GM12878 (cell line): ENCODE measurements around the gene APBA1. TPM values are rescaled to one million over a fixed set of nuclear protein-coding genes. Genes with fewer than 3 reads are reported as not detected.

Experiments used
- ATAC-seq: fragments of 200-7000 bp; cut with Tn5 transposase; 3 replicates; pipeline ENCODE4 v1.9.1; 2020; ENCODE audit warnings: mild to moderate bottlenecking, moderate library complexity
- Bru-seq: library from RNA; stranded (reverse); fragments of 400-500 nt; gene quantifications from one replicate; lab custom pipeline; 2021; lab: Mats Ljungman, UMichigan
- BruChase-seq, 2 experiments: library from RNA; stranded (reverse); fragments of 400-500 nt; gene quantifications; one replicate each; lab custom pipeline; 2021; lab: Mats Ljungman, UMichigan
- BruUV-seq: library from RNA; stranded (reverse); fragments of 400-500 nt; replicated peaks from 2 replicates; lab custom pipeline; 2021; lab: Mats Ljungman, UMichigan
- CTCF ChIA-PET: fragments of 300-600 bp; sonication (Branson Sonifier 250); formaldehyde crosslinking; extraction: SDS; loops from one replicate; lab custom pipeline; 2021; ENCODE audit warnings: inconsistent platforms; lab: Yijun Ruan, JAX
- POLR2A ChIA-PET: fragments of 350-600 bp; formaldehyde crosslinking; extraction: SDS; loops from one replicate; lab custom pipeline; 2021; ENCODE audit warnings: inconsistent platforms; lab: Charles Lee
- RAD21 ChIA-PET: fragments of 300-600 bp; sonication (Branson Sonifier 250); formaldehyde crosslinking; loops from one replicate; lab custom pipeline; 2023; ENCODE audit warnings: antibody characterized with exemption; ENCODE audit not compliant: unreplicated experiment; lab: Charles Lee
- SMC1A ChIA-PET: fragments of 300-600 bp; sonication (Branson Sonifier 250); formaldehyde crosslinking; loops from one replicate; lab custom pipeline; 2023; ENCODE audit not compliant: unreplicated experiment, uncharacterized antibody; lab: Charles Lee
- DNase-seq: peaks from one replicate; pipeline ENCODE4 v3.0.0-alpha.2; 2011; ENCODE audit warnings: low read depth, low spot score
- FAIRE-seq: peaks from 3 replicates; lab custom pipeline; 2011; peaks lifted over from hg19 to GRCh38; lab: Jason Lieb, UNC
- H2AFZ ChIP-seq: 2 replicates; pipeline ENCODE4 v1.6.0; 2011; ENCODE audit warnings: low read depth, low read length, control low read depth; ENCODE audit not compliant: control insufficient read depth
- H3K27ac ChIP-seq: 2 replicates; pipeline ENCODE4 v1.5.1; 2011; ENCODE audit warnings: control low read depth; ENCODE audit not compliant: control insufficient read depth, insufficient read depth
- H3K27me3 ChIP-seq, 2 experiments: replicated peaks in 1 of 2; 2 replicates each; pipeline versions ENCODE4 v1.6.0 to v1.6.1; 2011; ENCODE audit warnings: low read length in 1 of 2; ENCODE audit not compliant: control insufficient read depth in 2 of 2, insufficient read depth in 2 of 2
- H3K36me3 ChIP-seq, 2 experiments: 2 replicates each; pipeline ENCODE4 v1.5.1; 2011; ENCODE audit warnings: low read length in 1 of 2; ENCODE audit not compliant: control insufficient read depth in 2 of 2, insufficient read depth in 2 of 2
- H3K4me1 ChIP-seq: 2 replicates; pipeline ENCODE4 v1.6.1; 2011; ENCODE audit warnings: mild to moderate bottlenecking, low read length, moderate library complexity, mixed read lengths; ENCODE audit not compliant: control insufficient read depth, insufficient read depth
- H3K4me2 ChIP-seq: 2 replicates; pipeline ENCODE4 v1.6.0; 2011; ENCODE audit warnings: control low read depth; ENCODE audit not compliant: control insufficient read depth, insufficient read depth
- H3K4me3 ChIP-seq: fragments of 200-600 bp; sonication (generic); 2 replicates; pipeline ENCODE4 v1.5.1; 2016
- H3K79me2 ChIP-seq: 2 replicates; pipeline ENCODE4 v1.6.0; 2011; ENCODE audit warnings: low read length; ENCODE audit not compliant: control insufficient read depth, insufficient read depth
- H3K9ac ChIP-seq: 2 replicates; pipeline ENCODE4 v1.8.0; 2011; ENCODE audit warnings: low read length, control low read depth, mixed read lengths; ENCODE audit not compliant: control insufficient read depth, insufficient read depth
- H3K9me3 ChIP-seq: replicated peaks from 3 replicates; pipeline ENCODE4 v1.5.1; 2011; ENCODE audit warnings: mild to moderate bottlenecking, low read length; ENCODE audit not compliant: control insufficient read depth, insufficient read depth
- H4K20me1 ChIP-seq: 2 replicates; pipeline ENCODE4 v1.6.0; 2011; ENCODE audit not compliant: control insufficient read depth, insufficient read depth
- BHLHE40 ChIP-seq, 2 experiments: fragments of 450-650 bp in 1 of 2; IDR thresholded peaks; 2 replicates each; pipeline ENCODE4 v1.6.1; 2011 to 2017; ENCODE audit warnings: low read depth in 2 of 2, borderline replicate concordance in 1 of 2, improper control_type of control experiment in 1 of 2, low read length in 1 of 2, mild to moderate bottlenecking in 1 of 2
- CBFB ChIP-seq: IDR thresholded peaks from 2 replicates; pipeline ENCODE4 v1.6.1; 2016; ENCODE audit warnings: antibody characterized with exemption, low read depth
- E2F4 ChIP-seq: IDR thresholded peaks from 2 replicates; pipeline ENCODE4 v1.6.1; 2012; ENCODE audit warnings: low read depth, low read length, improper control_type of control experiment
- EGR1 ChIP-seq, 2 experiments: IDR thresholded peaks; 1 replicate in 1 of 2; 2 replicates in 1 of 2; pipeline ENCODE4 v1.6.1; 2011 to 2012; ENCODE audit warnings: low read depth in 2 of 2, low read length in 2 of 2, borderline replicate concordance in 1 of 2, mild to moderate bottlenecking in 1 of 2, moderate library complexity in 1 of 2
- NFXL1 ChIP-seq: fragments of 450-650 bp; IDR thresholded peaks from 2 replicates; pipeline ENCODE4 v1.6.1; 2017; ENCODE audit warnings: antibody characterized with exemption, mild to moderate bottlenecking, borderline replicate concordance
- PKNOX1 ChIP-seq: fragments of 450-650 bp; IDR thresholded peaks from 2 replicates; pipeline ENCODE4 v1.6.1; 2016; ENCODE audit warnings: mild to moderate bottlenecking
- SMAD5 ChIP-seq: IDR thresholded peaks from 2 replicates; pipeline ENCODE4 v1.6.1; 2016; ENCODE audit warnings: antibody characterized with exemption, low read depth
- SPI1 ChIP-seq: IDR thresholded peaks from 2 replicates; pipeline ENCODE4 v1.6.1; 2011; ENCODE audit warnings: low read depth, mild to moderate bottlenecking, low read length, moderate library complexity, borderline replicate concordance; ENCODE audit not compliant: insufficient read depth
- USF2 ChIP-seq: IDR thresholded peaks from 2 replicates; pipeline ENCODE4 v1.6.1; 2011; ENCODE audit warnings: low read depth, low read length, improper control_type of control experiment, borderline replicate concordance
- ZZZ3 ChIP-seq: IDR thresholded peaks from 2 replicates; pipeline ENCODE4 v1.6.1; 2011; ENCODE audit warnings: low read depth; ENCODE audit not compliant: control insufficient read depth, insufficient read length
- WGBS: methylation state at CpG from one replicate; pipeline ENCODE4 v1.1.6; 2016; ENCODE audit warnings: low lambda C conversion rate; ENCODE audit not compliant: insufficient replicate concordance, insufficient coverage; ENCODE audit errors: missing lambda C conversion rate; 5-methylcytosine and 5-hydroxymethylcytosine counted together
- in situ Hi-C: fragments of 300-500 bp; cut with MboI; formaldehyde crosslinking; loops from 9 replicates; pipeline ENCODE4 v1.14.3; 2018; ENCODE audit warnings: mixed read lengths
- intact Hi-C: fragments of 100-400 bp; cut with micrococcal nuclease; formaldehyde crosslinking; loops from one replicate; pipeline ENCODE4 v1.14.2; 2022; ENCODE audit not compliant: unreplicated experiment
- long read RNA-seq, 2 experiments: library from polyadenylated mRNA; unstranded; transcript quantifications; one replicate each; pipeline ENCODE4 v2.0.0, GENCODE V29; 2019 to 2020
- polyA minus RNA-seq, 3 experiments: library from RNA; depleted of rRNA, polyadenylated mRNA; stranded (reverse); fragments of >200 nt; gene quantifications; 2 replicates each; pipeline ENCODE4 v1.2.3, GENCODE V29; 2011
- polyA plus RNA-seq, 11 experiments: library from polyadenylated mRNA; depleted of rRNA in 4 of 11; unstranded in 6 of 11; stranded (reverse) in 5 of 11; fragments of >200 nt; fragmentation: Nextera tagmentation in 4 of 11; fragmentation: Illumina TruSeq in 1 of 11; extraction: Ambion mirVana in 4 of 11; extraction: Trizol in 1 of 11; gene quantifications; 1 replicate in 1 of 11; 2 replicates in 10 of 11; pipeline versions ENCODE4 v1.2.1 to v1.2.3, GENCODE V29; 2011 to 2016; ENCODE audit warnings: inconsistent platforms in 2 of 11, missing spikeins in 2 of 11, low read depth in 1 of 11
- total RNA-seq, 4 experiments: library from RNA; depleted of rRNA in 3 of 4; stranded (reverse); fragments of >200 nt in 3 of 4; fragmentation: Illumina TruSeq in 1 of 4; extraction: Trizol in 1 of 4; gene quantifications; 2 replicates each; pipeline versions ENCODE4 v1.2.1 to v1.2.3, GENCODE V29; 2013 to 2021
- TF ChIP-seq, protein P1 (sequence below): fragments of 150-350 bp; IDR thresholded peaks from 2 replicates; pipeline ENCODE4 v1.6.1; 2014; ENCODE audit warnings: mild to moderate bottlenecking, low read depth, low read length

Gene APBA1
- 0.12 TPM in 1 of 2 replicates, not detected in the other for total RNA-seq (2013; cell fraction: nucleolus; rRNA removed)
- total RNA-seq (2014; rRNA removed) (not detected in 2 replicates), total RNA-seq (2014; rRNA removed; fragmentation: Illumina TruSeq; extraction: Trizol) (not detected in 2 replicates), total RNA-seq (2021) (0.05 TPM in 1 of 2 replicates, not detected in the other), polyA plus RNA-seq (2011; rRNA removed) (0.50 and 1.3 TPM in 2 replicates), polyA plus RNA-seq (2014; fragmentation: Illumina TruSeq; extraction: Trizol) (0.01 TPM in 1 of 2 replicates, not detected in the other), polyA plus RNA-seq (2014; fragmentation: Nextera tagmentation; extraction: Ambion mirVana) (not detected), polyA plus RNA-seq (2014; rRNA removed) (0.01 TPM in 1 of 2 replicates, not detected in the other), polyA plus RNA-seq (2016; fragmentation: Nextera tagmentation; extraction: Ambion mirVana) (not detected), polyA minus RNA-seq (2011; rRNA and poly(A)+ RNA removed) (0.67 and 1.8 TPM in 2 replicates), Bru-seq, nascent RNA (percentile 4 among the genes with signal in this experiment), BruChase-seq, experiment 1, labeled RNA remaining after a 6-hour chase (percentile 7 among the genes with signal in this experiment), BruChase-seq, experiment 2, labeled RNA remaining after a 2-hour chase (percentile 16 among the genes with signal in this experiment)
- not detected for polyA plus RNA-seq (2011; ENCODE audit: low read depth)
- 0.25 and 0.79 TPM in 2 replicates for polyA plus RNA-seq (2011; cell fraction: cytosol; rRNA removed)
- 0.63 and 0.98 TPM in 2 replicates for polyA plus RNA-seq (2011; cell fraction: nucleus; rRNA removed)
- polyA plus RNA-seq (2012): 0.17 TPM in 1 of 2 replicates, not detected in the other
- polyA minus RNA-seq (2011; cell fraction: cytosol; rRNA and poly(A)+ RNA removed): 0.21 TPM in 1 of 2 replicates, not detected in the other
- polyA minus RNA-seq (2011; cell fraction: nucleus; rRNA and poly(A)+ RNA removed): 0.60 and 2.6 TPM in 2 replicates
- long read RNA-seq, experiment 1: 0 reads
- long read RNA-seq, experiment 2: 0 reads

DNA sequence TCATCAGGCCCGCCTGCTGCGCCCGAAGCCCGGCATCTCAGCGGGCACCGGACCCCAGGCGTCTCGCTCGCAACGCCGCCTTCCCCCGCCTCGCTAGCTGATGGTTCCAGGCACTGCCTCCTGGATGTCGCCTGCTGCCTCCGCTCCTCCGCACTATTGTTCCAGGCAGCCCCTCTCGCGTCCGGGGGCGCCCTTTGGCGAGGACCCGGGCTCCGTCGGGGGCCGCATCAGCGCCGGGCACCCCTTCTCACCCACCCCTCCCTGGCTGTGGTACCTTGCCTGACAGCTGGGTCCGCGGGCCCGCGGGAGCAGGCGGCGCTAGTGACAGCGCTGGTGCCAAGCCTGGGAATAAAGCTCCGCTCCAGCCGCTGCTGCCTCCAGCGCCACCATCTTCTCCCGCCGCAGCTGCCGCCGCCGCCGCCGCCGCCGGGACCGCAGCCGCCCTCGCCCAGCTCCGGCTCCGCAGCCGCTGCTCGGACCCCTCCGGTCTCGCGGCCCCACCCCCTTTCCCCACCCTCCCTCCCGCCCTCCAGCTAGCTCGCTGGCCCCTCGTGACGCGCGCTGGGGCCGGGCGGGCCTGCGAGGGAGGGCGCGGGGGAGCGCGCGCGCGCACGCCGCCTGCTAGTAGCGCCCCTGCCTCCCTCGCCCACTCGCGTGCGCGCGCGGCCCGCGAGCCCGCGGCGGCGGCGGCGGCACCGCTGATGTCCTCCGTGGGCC, at the start of gene APBA1:
Gene APBA1, minus strand, starts transcription at position 493 of the 717 bp plus-strand sequence.
- no peak for DNase-seq
- POLR2A ChIA-PET: no interaction called here
- H2AFZ ChIP-seq: peak within 1 kb of the TSS; percentile 81
- TF ChIP-seq CBFB (no peak), SMAD5 (no peak), NFXL1 (no peak), BHLHE40 (IDR thresholded peaks at IDR 0.05; ENCODE audit: borderline replicate concordance in 1 of 2, low read depth in 2 of 2, low read length in 1 of 2) (peak in 1 of 2 experiments; percentile 26; a peak in 1 of 4 replicates), ZZZ3 (no peak), SPI1 (no peak), USF2 (no peak), EGR1 (IDR thresholded peaks at IDR 0.05; ENCODE audit: borderline replicate concordance in 1 of 2, low read depth in 2 of 2, low read length in 2 of 2) (0 out of 3 replicates have a peak, but pooled peaks of 1 of the 2 experiments have one; percentile 33), E2F4 (no peak), PKNOX1 (no peak)
- TF ChIP-seq, protein P1, sequence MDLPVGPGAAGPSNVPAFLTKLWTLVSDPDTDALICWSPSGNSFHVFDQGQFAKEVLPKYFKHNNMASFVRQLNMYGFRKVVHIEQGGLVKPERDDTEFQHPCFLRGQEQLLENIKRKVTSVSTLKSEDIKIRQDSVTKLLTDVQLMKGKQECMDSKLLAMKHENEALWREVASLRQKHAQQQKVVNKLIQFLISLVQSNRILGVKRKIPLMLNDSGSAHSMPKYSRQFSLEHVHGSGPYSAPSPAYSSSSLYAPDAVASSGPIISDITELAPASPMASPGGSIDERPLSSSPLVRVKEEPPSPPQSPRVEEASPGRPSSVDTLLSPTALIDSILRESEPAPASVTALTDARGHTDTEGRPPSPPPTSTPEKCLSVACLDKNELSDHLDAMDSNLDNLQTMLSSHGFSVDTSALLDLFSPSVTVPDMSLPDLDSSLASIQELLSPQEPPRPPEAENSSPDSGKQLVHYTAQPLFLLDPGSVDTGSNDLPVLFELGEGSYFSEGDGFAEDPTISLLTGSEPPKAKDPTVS: no peak

More for the DNA sequence above, at the start of gene APBA1:
- Histone ChIP-seq H3K36me3 (no peaks in the 10 kb centered on the region), H4K20me1 (no peaks in the 10 kb centered on the region), H3K27ac (no peak within 1 kb of the TSS), H3K27me3 (peaks cover 4 to 6% of the 10 kb centered on the region in 2 experiments), H3K9ac (no peak within 1 kb of the TSS), H3K4me3 (peak within 1 kb of the TSS; percentile 47; the same call in 1 of the 2 replicates), H3K9me3 (no peaks in the 10 kb centered on the region), H3K79me2 (no peaks in the 10 kb centered on the region), H3K4me1 (no peaks in the 10 kb centered on the region), H3K4me2 (peak within 1 kb of the TSS; percentile 91)
- RAD21 ChIA-PET: interaction anchor here (1.5 kb wide), 1 partner anchor 247 kb away, joined by 4 read pairs; no protein-coding TSS in a partner anchor
- CTCF ChIA-PET: interaction anchor here (0.8 to 2.4 kb wide), 4 partner anchors 16 to 247 kb away, joined by 3 to 15 read pairs (median 4); no protein-coding TSS in a partner anchor
- in situ Hi-C loops: loop anchor here (10.0 kb wide), 1 partner anchor 203 kb away; no protein-coding TSS in a partner anchor
- SMC1A ChIA-PET: no interaction called here
- no peak for FAIRE-seq
- intact Hi-C loops: loop anchor here (2.0 to 5.0 kb wide), 4 partner anchors 87 to 261 kb away; no protein-coding TSS in a partner anchor
- WGBS: 3% methylated on average over 30 of the region's 92 CpGs
- ATAC-seq: peak; percentile 11
- no TSS peak for BruUV-seq
